ENCODE results near the gene PRR18.

The PRR18 gene

DNA sequence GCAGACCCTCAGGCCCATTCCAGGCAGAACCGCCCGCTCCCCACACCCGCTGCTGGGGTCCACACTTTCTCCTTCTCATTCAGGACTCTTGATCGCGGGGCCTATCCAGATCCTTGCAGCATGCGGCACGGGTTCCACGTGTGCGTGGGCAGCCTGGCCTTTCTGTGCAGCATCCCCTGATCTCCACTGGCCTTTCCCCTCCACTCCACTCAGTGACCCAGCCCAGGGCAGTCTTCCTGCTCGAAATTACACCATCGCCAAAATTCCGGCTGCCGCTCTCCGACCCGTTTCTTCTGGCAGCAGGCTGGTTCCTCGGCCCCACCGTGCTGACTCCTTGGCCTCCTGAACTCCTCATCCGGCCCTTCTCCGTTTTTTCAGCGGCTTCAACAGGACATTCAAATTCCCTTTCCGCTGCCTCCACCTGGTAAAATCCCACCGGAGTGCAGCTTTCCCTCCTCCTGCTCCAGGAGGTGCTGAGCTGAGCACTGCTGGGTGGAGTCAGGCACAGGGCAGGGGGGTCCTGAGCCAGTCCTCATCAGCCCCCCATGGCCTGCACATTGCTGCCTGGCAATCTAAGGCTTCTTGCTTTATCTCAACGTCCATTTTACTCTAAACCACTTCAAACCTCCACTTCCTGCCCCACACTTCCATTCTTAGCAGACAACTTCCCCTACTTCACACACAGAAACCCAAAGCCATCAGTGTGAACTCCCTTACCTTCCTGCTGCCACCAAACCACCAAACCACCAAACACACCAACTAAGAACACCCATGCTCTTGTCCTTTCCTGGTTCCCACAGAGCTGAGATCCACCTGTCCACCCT is 25.2 kb upstream of the PRR18 start:
- DNase-seq, result no peak

DNA sequence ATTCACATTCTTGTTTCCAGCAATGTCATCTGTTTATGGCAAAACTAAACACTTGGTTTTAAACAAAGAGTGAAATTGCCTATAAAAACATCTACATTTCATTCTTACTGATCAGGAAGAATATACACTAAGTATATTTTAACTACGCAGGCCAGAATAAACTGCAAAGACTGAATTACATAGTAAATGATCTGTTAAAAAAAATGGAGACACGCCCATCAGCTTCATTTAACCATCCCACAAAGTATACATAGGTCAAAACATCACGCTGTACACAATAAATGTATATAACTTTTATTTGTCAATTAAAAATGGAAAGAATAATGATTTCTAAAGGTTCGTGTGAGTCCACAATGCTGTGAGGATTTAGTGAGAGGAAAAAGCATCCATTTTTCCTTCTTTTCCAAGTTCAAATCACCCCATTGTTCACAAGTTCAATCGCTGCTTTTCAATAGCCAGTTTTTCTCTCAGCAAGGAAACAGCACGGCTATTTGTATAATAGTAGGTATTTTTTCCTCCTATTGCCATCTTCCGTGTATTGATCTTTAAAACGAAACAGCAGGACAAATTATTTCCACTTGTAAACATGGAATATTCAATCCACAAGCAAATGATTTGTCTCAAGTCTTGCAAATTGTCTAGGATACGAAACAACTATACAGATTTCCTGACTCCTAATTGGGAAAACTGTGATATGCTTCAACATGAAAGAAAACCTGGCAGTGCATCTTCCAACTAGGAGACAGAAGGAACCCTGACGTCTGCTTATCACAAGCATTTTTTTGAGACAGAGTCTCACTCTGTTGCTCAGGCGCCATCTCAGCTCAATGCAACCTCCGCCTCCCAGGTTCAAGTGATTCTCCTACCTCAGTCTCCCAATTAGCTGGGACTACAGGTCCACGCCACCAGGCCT is 23.6 kb upstream of the PRR18 start:
- no peak for DNase-seq

DNA sequence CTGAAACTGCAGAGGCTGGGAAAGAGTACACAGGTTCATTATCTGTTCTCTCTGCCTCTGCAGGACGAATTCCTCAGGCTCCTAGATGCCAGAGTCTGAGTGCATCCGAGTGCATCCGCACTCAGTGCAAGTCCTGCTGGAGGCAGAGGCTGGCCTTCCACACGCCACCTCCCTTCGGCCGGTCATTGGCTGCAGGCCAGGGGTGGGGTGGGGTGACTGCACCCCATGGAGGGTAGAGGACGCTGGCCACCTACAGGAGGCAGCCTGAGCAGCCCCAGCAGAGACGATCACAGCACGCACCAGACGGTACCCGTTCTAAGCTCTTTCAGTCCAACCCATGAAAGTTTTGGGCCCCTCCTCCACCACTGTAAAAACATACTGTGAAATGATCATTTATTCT is 22.4 kb upstream of the PRR18 start:
- peak in 10 of 14 donors; percentile 17 to 75 (median 54) for DNase-seq

DNA sequence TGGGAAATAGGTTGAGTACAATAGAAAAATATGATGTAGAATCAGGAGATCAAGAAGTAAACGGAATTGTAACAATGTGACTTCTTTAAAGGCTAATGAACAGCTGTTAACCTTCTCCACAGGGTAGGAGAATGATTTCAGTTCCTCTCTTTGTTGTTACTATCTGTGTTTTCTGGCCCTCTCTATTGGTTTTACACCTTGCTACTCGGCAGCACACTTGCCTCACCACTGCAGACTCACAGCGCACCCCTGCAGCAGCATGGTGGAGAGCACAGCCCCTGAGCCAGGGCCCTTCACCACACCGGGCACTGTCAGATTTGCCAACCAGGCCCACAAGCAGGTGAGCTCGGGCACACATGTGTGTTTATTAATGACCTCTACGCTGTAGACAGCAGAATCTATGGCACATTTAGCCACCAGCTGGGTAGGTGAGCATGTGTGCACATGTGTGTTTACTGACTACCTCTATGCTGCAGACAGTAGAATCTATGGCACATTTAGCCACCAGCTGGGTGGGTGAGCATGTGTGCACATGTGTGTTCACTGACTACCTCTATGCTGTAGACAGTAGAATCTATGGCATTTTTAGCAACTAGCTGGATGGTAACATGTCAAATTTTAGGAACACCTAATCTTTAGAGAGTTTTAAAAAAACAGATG is 17.3 kb upstream of the PRR18 start:
- DNase-seq, result no peak

DNA sequence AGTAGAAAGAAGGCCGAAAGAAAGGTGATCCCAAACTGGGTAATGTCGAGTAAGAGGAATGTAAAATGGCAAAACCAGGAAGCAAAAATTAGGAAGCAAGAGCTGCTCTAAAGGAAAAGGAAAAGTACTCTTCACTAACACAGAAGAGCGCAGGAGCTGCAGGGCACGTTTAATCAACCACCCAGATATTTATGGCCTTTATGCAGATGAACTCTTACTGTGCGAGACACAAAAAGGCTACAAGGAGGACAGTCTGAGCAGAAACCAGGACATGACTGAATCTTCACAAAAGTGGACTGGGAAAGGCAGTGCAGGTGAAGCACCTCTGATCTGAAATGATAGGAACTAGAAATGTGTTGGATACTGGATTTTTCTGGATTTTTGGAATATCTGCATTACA is 15.2 kb upstream of the PRR18 start:
- DNase-seq, result no peak

DNA sequence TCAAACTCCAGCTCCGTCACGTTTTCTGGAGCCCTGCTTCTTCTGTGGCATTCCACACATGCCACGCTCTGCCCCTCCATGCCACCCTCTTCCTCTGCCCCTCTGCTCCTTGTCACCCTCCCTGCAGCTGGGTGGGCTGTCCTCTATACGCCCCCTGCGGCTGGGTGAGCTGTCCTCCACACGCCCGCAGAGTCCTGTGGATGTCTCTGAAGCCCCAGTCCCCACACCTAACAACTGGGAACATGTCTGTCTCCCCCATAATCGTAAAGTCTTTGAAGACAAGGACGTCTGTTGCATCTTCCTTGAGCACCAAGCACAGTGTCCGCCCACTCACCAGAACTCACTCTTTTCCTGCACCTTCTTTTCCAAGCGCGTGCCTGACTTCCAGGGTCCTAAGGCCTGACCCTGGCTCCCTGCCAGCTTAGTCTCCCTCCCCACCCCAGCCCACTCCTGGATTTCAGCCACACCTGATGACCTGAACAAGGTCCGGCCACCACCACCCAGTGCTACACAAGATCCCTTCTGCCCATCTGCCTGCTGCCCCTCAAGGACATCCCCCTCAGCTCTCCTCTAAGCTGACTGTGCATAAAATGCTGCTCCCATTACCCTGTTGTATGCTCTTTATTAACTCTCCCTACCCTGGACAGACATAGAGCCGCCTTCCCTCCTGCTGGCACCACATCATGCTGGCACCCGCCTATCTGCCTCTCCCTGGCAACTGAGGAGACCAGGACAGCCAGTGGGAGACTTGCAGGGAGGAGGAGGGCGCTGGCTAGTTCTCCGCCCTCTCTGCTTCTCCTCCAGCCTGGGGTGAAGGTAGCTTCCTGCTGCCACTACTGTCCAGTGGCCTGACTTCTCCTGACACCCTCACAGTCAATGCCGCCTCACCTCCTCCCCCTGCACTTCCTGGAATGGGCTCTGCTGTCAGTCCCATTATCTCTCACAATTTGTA is 10.7 kb upstream of the PRR18 start:
- no peak for DNase-seq

DNA sequence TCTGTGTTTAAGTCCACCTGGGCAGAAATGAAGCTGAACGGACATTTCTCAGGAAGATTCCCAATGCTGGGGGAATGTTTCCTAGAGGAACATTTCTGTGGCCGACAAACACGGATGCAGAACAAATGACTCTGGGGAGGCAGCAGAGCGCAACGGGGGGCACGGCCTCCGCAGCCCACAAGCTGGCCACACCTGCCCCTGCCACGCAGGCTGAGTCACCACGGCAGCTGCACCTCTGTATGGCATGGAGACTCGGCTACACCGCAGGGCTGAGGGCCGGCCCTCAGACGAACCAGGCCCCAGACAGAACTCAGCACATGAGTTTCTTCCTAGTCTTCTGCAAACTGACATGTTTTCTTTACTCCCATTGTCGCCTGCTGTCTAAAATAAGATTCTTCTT is 10.0 kb upstream of the PRR18 start:
- no peak for DNase-seq

DNA sequence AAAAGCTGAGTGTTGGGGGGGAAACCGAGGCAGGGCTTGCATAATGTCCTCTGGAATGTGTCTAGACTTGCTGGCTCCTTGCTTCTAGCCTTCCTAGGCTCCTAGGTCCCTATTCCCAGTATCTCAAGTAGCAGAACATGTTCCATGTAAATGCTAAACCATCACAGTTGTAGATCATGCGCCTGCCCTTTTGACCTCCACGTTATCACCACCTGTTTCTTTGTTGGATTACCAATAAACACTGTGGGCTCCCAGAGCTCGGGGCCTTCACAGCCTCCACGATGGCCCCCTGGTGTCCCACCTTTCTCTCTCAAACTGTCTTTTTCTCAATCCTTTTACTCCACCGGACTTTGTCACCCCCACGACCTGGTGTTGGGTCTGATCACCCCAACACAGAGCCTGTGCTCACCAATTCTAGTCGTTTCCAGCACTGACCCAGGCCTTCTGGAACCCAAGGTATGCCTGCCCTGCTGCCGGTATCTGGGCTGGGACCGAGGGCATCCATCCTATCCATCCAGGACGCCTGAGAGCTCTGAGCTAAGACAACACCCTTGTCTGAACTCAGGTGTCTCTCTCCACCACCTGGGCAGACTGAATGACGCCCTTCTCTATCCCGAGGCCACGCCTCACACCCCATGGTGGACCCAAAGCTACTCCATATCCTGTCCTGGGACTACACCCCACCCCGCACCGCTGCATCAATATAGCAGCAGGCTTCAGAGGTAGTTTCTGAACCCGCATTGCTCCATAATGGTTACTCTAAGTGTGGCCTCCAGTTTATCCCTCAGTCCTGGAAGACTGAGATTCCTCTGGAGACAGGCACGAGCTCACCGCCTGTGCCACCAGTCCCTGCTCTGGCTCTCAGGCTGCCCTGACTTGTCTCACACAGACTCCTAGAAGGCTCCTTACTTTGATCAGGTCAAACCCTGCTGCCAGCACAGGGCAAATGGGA is 9.3 kb upstream of the PRR18 start:
- no peak for DNase-seq

DNA sequence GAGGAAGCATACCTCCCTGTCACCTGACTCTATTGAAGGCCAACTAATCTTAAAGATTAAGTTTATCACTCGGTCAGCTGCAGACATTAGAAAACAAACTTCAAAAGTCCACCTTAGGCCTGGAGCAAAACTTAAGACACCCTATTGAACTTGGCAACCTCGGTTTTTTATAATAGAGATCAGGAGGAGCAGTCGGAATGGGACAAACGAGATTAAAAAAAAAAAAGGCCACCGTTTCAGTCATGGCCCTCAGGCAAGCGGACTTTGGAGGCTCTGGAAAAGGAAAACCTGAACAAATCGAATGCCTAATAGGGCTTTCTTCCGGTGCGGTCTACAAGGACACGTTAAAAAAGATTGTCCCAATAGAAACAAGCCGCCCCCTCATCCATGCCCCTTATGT is 7.2 kb upstream of the PRR18 start:
- DNase-seq, result no peak

DNA sequence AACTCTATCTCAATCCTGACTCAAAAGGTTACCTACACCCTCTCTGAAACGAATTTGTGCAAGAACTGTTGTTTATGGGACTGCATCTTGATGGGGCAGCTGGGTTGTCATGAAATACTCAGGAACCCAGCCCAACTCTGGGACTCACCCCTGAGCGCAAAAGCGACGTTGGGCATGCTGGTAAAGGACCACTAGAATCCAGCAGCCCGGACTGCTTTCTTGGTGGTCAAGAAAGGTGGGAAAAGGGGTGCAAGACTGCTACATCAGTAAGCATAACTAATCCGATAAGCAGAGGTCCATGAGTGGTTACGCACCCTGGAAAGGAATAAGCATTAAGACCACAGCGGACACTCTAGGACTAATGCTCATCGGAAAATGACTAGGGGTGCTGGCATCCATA is 6.3 kb upstream of the PRR18 start:
- DNase-seq, result no peak

DNA sequence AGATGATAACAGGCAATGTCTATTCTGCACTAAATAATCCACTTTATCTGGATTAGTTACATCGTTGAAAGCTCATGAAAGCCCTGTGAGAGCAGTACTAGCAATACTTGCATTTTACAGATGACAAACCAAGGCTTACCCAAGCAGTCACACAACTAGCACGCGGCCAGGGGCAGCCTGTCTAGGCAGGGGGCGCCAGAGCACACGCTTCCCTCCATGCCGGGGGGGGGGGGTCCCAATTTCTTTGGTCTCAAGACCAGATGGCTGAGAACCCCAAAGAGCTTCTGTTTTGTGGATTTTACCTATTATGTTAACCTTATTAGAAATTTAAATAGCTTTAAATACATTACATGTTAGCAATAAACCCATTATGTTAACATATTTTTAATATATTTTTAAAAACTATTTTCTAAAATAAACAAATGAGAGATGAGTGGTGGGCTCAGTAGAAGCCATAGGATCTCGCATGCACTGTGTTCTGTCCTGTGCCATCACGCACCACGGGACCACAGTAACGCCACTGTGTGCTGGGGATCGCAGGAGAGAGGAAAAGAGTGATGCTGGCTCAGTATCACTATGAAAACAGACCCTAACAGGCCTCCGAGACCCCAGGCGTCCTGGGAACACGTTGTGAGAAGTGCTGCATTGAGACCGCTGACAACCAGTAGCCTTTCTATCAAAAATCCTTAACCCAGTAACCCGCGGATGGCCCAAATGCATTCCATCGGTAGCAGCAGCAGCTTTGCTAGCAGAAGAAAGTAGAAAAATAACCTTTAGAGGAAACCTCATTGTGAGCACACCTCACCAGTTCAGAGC is 5.3 kb upstream of the PRR18 start:
- DNase-seq, result peak in 3 of 14 donors; percentile 23 to 50 (median 44)

DNA sequence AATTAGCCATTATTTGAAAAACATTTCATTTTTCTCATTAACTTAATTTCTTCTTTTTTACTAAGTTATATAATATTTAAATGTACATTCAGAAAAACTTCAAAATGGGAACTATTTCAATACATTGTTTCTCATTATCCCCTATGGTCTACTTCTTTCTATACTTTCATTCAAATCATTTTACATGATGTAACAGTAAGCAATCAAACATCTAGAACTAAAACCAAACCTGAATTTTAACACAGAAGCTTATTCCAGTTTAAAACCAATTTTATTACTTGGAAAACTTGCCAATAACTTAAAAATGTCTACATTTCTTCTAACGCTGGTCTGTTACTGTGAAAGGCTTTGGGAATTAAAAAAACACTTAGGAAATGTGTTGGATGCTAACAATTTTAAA is 4.6 kb upstream of the PRR18 start:
- DNase-seq, result no peak

DNA sequence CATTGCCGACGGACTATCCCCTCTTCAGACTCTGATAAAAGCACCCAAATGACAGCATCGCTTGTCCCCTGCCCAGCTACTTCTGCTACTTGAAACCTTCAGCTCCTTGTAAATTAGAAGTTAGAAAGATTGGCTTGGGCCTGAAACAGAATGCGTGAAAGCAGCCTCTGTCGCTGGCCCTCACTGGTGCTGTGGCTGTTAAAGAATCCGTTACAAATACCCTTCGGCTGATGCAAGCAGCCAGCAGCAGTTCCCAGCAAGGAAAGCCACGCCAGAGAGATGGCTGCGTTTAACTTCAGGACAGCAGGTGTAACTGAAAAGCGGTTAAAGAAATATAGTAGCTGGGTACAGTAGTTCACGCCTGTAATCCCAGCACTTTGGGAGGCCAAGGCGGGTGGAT is 2.4 kb upstream of the PRR18 start:
- DNase-seq, result no peak

DNA sequence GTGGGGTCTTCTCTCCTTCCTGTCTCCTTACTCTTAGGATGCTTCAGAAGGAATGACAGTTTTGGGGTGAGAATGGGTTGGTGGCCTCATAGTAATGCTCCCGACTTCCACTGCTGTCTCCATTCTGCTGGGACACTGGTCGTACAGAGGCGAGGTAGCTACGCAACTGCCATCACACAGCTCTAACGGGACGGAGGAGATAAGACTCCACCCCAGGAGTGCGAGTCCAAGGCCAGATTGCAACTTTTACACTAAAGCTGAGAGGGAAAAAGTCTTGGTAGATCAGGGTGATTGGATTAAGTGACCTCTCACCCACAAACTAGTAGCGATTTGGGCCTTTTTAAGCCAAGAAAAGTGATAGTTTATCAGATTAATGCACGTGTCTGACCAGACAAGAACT is 1.8 kb upstream of the PRR18 start:
- DNase-seq, result no peak

DNA sequence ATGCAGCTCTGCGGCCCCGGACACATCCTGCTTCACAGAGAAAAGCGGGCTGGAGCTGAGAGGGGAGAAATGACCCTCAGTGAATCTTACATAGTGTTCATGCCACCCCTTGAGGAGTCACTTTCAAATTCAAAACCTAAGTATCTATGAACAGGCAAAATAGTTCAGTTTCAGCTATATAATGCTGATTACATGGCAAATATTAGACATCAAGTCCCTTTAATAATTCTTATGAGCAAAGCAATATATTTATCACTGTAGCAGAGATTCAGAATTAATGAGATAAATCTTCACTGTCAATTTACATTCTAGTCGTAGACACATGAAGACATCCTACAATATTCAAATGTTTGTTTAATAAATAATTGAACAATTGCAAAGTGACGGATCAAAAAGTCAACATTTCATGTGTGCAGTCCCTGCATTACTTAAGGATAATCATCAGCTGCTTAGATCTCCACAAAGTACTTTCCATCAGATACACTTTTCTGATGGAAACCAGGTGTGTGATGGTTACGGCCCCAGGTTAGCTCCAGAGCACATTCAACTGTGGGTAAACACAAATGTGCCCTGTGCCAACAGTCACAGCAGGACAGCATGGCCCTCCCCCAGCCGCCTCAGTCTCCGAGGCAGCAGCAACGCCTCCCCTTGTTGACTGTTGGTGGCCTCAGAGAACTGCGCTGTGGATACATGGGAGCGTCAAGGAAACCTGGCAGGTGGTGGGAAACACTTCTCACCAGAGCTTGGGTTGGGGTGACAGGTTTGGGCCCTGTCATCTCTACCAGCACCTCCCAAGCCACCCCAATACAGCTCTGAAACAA is 787 bp upstream of the PRR18 start:
- DNase-seq, result peak in 3 of 14 donors; percentile 34 to 49 (median 49)

DNA sequence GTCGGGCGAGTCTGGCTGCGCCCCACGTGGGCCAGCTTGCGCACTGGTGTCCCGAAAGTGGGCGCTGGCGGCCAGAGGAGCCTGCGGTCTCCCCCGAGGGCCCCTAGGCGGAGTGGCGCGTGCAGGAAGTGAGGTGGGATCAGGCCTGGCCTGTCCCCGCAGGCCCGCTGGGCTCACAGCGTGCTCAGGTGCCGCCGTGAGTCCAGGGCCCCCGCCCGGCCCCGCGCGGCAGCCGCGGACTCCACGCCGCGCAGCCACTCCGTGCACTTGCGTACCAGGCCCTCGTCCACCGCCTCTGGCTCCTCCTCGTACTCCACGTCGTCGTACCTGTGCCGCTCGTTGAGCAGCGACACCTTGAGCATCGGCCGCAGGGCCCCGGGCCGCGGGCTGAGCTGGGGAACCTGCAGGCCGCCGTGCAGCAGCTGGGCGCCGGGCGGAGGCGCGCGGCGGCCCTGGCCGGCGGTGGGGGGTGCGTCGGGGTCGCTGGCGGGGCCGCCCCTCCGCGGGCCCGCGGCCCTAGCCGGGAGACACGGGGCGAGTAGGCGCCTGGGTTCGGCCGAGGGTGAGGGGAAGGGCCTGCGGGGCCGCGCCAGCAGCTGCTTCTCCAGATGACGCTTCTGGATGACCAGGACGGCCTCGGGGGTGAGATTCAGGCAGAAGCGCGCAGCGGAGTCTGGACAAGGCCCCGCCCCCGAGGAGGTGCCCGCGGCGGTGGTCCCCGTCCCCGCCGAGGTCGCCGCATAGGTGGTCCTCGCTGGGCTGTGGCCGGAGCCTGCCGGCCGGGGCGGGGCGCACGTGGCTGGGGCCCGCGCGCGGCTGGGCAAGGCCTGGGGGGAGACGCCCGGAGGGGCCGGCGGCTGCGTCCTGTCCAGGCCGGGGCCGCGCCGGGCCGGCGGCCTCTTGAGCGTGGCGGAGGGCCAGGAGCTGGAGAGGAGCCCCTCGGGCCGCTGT is 835 bp downstream of the PRR18 start:
- peak in 5 of 14 donors; percentile 39 to 78 (median 52) for DNase-seq

DNA sequence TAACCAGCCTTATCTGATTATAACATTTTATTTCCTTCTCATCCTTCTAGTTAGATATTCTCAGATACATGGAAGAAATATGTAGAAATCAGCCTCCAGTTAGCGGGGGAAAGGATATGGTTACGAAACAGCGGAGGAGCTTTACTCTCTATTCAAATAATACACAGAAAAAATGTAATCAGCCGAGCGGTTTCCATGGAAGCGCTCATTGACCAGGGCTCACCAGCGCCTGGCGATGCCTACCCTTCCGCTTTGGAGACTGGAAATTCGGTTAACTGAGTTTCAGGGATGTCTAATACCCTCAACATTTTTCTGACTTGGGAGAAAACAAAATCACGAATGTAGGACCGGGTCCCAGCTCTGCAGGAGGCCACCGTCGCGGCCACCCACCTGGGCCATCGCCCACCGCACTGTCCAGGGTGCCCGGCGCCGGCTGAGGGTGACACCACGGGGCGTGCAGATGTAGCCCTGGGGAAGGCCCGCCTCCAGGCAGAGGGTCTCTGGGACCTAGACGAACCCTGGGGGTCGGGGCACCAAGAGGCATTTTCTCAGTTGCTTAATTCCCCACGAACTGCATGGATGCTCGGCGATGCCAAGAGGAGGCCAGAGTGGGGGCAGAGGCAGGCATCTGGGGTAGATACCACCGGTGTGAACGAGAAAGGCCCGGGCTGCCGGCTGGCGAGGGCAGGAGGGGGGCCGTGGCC is 1.7 kb downstream of the PRR18 start:
- DNase-seq, result no peak
